ENCODE measurements around the gene CTNNA2.

Gene CTNNA2

GRCh38 chr2:79713131-79713785 is 200.4 kb downstream of the CTNNA2 start:
- no peak for DNase-seq (ENCODE audit: low read depth)

- no peak for DNase-seq (ENCODE audit: low read depth)
These were observed 201.4 kb downstream of the CTNNA2 start for GRCh38 chr2:79714283-79714682.

GRCh38 chr2:79715338-79715737 is 202.5 kb downstream of the CTNNA2 start:
- DNase-seq (ENCODE audit: low read depth): no peak

- no peak for DNase-seq (ENCODE audit: low read depth)
These were observed 203.4 kb downstream of the CTNNA2 start for GRCh38 chr2:79716266-79716665.

GRCh38 chr2:79717364-79718007 is 204.6 kb downstream of the CTNNA2 start:
- no peak for DNase-seq (ENCODE audit: low read depth)

GRCh38 chr2:79721061-79721460 is 208.2 kb downstream of the CTNNA2 start:
- DNase-seq (ENCODE audit: low read depth): no peak

GRCh38 chr2:79721966-79722365 is 209.1 kb downstream of the CTNNA2 start:
- DNase-seq (ENCODE audit: low read depth): no peak

- DNase-seq (ENCODE audit: low read depth): no peak
These were observed 211.0 kb downstream of the CTNNA2 start for GRCh38 chr2:79723830-79724229.

GRCh38 chr2:79729532-79729931 is 216.7 kb downstream of the CTNNA2 start:
- no peak for DNase-seq (ENCODE audit: low read depth)

- no peak for DNase-seq (ENCODE audit: low read depth)
These were observed 221.7 kb downstream of the CTNNA2 start for GRCh38 chr2:79734518-79734917.

GRCh38 chr2:79740879-79741443 is 228.1 kb downstream of the CTNNA2 start:
- no peak for DNase-seq (ENCODE audit: low read depth)

- no peak for DNase-seq (ENCODE audit: low read depth)
These were observed 237.5 kb downstream of the CTNNA2 start for GRCh38 chr2:79750321-79750720.

GRCh38 chr2:79757526-79757925 is 244.7 kb downstream of the CTNNA2 start:
- DNase-seq (ENCODE audit: low read depth): no peak

GRCh38 chr2:79758042-79758441 is 245.2 kb downstream of the CTNNA2 start:
- no peak for DNase-seq (ENCODE audit: low read depth)

GRCh38 chr2:79758749-79759282 is 246.0 kb downstream of the CTNNA2 start:
- DNase-seq (ENCODE audit: low read depth): no peak

GRCh38 chr2:79770926-79771325 is 258.1 kb downstream of the CTNNA2 start:
- DNase-seq (ENCODE audit: low read depth): no peak

- no peak for DNase-seq (ENCODE audit: low read depth)
These were observed 258.6 kb downstream of the CTNNA2 start for GRCh38 chr2:79771493-79771892.

GRCh38 chr2:79774016-79774415 is 261.2 kb downstream of the CTNNA2 start:
- no peak for DNase-seq (ENCODE audit: low read depth)

GRCh38 chr2:79776461-79776860 is 263.6 kb downstream of the CTNNA2 start:
- DNase-seq (ENCODE audit: low read depth): no peak

- no peak for DNase-seq (ENCODE audit: low read depth)
These were observed 267.9 kb downstream of the CTNNA2 start for GRCh38 chr2:79780781-79781180.

GRCh38 chr2:79782576-79783452 is 270.0 kb downstream of the CTNNA2 start:
- DNase-seq (ENCODE audit: low read depth): no peak

- DNase-seq (ENCODE audit: low read depth): no peak
These were observed 276.3 kb downstream of the CTNNA2 start for GRCh38 chr2:79788952-79789651.

Data from activated T-cell treated with anti-CD3 and anti-CD28 coated beads for 1 hour (primary cell).